OCI-LY1 (cell line): ENCODE measurements around the gene ADGRG1.

Experiments
- H2AFZ ChIP-seq: fragments of 200-600 bp; sonication (generic), shearing (Covaris generic); 2 replicates; pipeline ENCODE4 v1.6.0; 2014; ENCODE audit warnings: antibody characterized with exemption, mild to moderate bottlenecking, low read length
- H3F3A ChIP-seq: fragments of 200-600 bp; sonication (generic), shearing (Covaris generic); 2 replicates; pipeline ENCODE4 v1.6.0; 2014; ENCODE audit warnings: mild to moderate bottlenecking, antibody characterized with exemption, low read length, moderate library complexity; ENCODE audit not compliant: insufficient read depth
- H3K27ac ChIP-seq: fragments of 200-600 bp; sonication (generic); 2 replicates; pipeline ENCODE4 v1.5.1; 2014; ENCODE audit warnings: low read length, mixed run types, mild to moderate bottlenecking, low read depth; ENCODE audit not compliant: poor library complexity, severe bottlenecking
- H3K27me3 ChIP-seq: fragments of 200-600 bp; sonication (generic); 2 replicates; pipeline ENCODE4 v1.6.0; 2014; ENCODE audit warnings: antibody characterized with exemption, mild to moderate bottlenecking, low read length, moderate library complexity; ENCODE audit not compliant: insufficient read depth
- H3K36me3 ChIP-seq: fragments of 200-600 bp; sonication (generic); 2 replicates; pipeline ENCODE4 v1.6.1; 2014; ENCODE audit warnings: mild to moderate bottlenecking, antibody characterized with exemption, low read length, moderate library complexity, mixed read lengths; ENCODE audit not compliant: insufficient read depth
- H3K4me1 ChIP-seq: fragments of 200-600 bp; sonication (generic); 2 replicates; pipeline ENCODE4 v1.5.1; 2014; ENCODE audit warnings: mild to moderate bottlenecking, low read length, moderate library complexity; ENCODE audit not compliant: insufficient read depth, severe bottlenecking
- H3K4me2 ChIP-seq: fragments of 200-600 bp; sonication (generic), shearing (Covaris generic); 2 replicates; pipeline ENCODE4 v1.6.1; 2014; ENCODE audit warnings: low read length
- H3K4me3 ChIP-seq: fragments of 200-600 bp; sonication (generic); 2 replicates; pipeline ENCODE4 v1.5.1; 2014; ENCODE audit warnings: low read length, low read depth, mild to moderate bottlenecking, mixed read lengths; ENCODE audit not compliant: poor library complexity, severe bottlenecking
- H3K79me2 ChIP-seq: fragments of 200-600 bp; shearing (Covaris generic); 2 replicates; pipeline ENCODE4 v1.6.1; 2016; ENCODE audit warnings: mixed run types, low read length, mixed read lengths; ENCODE audit not compliant: insufficient read depth
- H3K9ac ChIP-seq: fragments of 200-600 bp; sonication (generic), shearing (Covaris generic); 2 replicates; pipeline ENCODE4 v1.6.1; 2014; ENCODE audit warnings: mild to moderate bottlenecking, low read length, mixed read lengths
- H3K9me2 ChIP-seq: fragments of 200-600 bp; sonication (generic), shearing (Covaris generic); 2 replicates; pipeline ENCODE4 v1.6.1; 2014; ENCODE audit warnings: low read depth, mild to moderate bottlenecking, low read length, mixed read lengths
- H3K9me3 ChIP-seq: fragments of 200-600 bp; shearing (Covaris generic); 2 replicates; pipeline ENCODE4 v1.6.1; 2014; ENCODE audit warnings: low read length, mixed read lengths
- H4K20me1 ChIP-seq: fragments of 200-600 bp; sonication (generic), shearing (Covaris generic); 2 replicates; pipeline ENCODE4 v1.6.0; 2016; ENCODE audit warnings: mild to moderate bottlenecking, low read length; ENCODE audit not compliant: insufficient read depth
- EZH2 ChIP-seq: fragments of 200-600 bp; sonication (generic), shearing (Covaris generic); IDR thresholded peaks from 2 replicates; pipeline ENCODE4 v1.8.0; 2017; ENCODE audit warnings: borderline replicate concordance, mixed run types, mild to moderate bottlenecking, antibody characterized with exemption, low read length, moderate library complexity, mixed read lengths
- TF ChIP-seq, protein P1 (sequence below): fragments of 200-600 bp; sonication (generic), shearing (Covaris generic); IDR thresholded peaks from 2 replicates; pipeline ENCODE4 v1.5.1; 2017; ENCODE audit warnings: mild to moderate bottlenecking, antibody characterized with exemption, low read length, moderate library complexity, mixed read lengths

Gene ADGRG1

DNA sequence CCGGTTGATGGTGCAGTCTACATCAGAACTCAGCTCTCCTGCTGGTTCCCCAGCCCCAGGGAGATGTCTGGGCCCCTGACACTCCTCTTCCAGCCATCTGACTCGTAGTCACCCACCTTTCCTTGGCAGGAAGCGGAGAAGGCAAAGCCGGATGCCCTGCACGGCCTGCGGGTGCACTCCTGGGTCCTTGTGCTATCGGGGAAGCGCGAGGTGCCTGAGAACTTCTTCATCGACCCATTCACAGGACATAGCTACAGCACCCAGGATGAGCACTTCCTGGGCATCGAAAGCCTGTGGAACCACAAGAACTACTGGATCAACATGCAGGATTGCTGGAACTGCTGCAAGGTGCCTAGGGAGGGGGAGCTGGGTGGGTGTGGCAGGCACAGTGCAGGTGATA lies 78.9 kb downstream of the ADGRG1 start:
- no peak overlapping the region for H3K4me2 ChIP-seq

DNA sequence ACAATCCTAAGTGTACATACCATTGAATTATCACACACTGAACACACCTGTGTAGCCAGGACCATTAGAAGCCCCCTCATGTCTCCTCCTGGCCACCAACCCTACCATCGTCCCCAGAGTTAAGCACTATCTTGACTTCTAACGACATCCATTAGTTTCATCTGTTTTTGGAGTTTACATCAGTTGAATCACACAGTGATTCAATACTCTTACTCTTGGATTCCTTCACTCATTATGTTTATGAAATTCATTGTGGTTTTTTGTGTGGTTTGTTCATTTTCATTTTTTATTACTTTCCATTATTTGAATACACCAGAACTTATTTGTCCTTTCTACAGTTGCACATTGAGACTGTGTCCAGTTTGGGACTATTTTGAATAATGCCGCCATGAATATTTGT lies 79.7 kb downstream of the ADGRG1 start:
- Histone ChIP-seq H3K4me1 (no peaks in the 10 kb centered on the region), H2AFZ (no peak overlapping the region), H3K9me2 (no peaks in the 10 kb centered on the region), H3K27ac (no peak overlapping the region), H3K9me3 (no peaks in the 10 kb centered on the region), H3K9ac (no peak overlapping the region), H3F3A (no peaks in the 10 kb centered on the region), H3K36me3 (no peaks in the 10 kb centered on the region), H4K20me1 (no peaks in the 10 kb centered on the region), H3K4me3 (no peak overlapping the region), H3K79me2 (no peaks in the 10 kb centered on the region), H3K4me2 (no peak overlapping the region), H3K27me3 (no peaks in the 10 kb centered on the region)
- TF ChIP-seq, protein P1, sequence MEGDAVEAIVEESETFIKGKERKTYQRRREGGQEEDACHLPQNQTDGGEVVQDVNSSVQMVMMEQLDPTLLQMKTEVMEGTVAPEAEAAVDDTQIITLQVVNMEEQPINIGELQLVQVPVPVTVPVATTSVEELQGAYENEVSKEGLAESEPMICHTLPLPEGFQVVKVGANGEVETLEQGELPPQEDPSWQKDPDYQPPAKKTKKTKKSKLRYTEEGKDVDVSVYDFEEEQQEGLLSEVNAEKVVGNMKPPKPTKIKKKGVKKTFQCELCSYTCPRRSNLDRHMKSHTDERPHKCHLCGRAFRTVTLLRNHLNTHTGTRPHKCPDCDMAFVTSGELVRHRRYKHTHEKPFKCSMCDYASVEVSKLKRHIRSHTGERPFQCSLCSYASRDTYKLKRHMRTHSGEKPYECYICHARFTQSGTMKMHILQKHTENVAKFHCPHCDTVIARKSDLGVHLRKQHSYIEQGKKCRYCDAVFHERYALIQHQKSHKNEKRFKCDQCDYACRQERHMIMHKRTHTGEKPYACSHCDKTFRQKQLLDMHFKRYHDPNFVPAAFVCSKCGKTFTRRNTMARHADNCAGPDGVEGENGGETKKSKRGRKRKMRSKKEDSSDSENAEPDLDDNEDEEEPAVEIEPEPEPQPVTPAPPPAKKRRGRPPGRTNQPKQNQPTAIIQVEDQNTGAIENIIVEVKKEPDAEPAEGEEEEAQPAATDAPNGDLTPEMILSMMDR = no peak
- TF ChIP-seq EZH2 = no peak

More for the DNA sequence above, 78.9 kb downstream of the ADGRG1 start:
- H3K36me3 ChIP-seq = no peaks in the 10 kb centered on the region
- H3K9me3 ChIP-seq = no peaks in the 10 kb centered on the region
- H3K9me2 ChIP-seq = no peaks in the 10 kb centered on the region
- H2AFZ ChIP-seq = no peak overlapping the region
- no peaks in the 10 kb centered on the region for H3K79me2 ChIP-seq
- H3K4me3 ChIP-seq = no peak overlapping the region
- no peaks in the 10 kb centered on the region for H3K27me3 ChIP-seq
- H3K27ac ChIP-seq = no peak overlapping the region
- TF ChIP-seq, protein P1 = no peak
- TF ChIP-seq EZH2 = no peak
- no peaks in the 10 kb centered on the region for H4K20me1 ChIP-seq
- no peaks in the 10 kb centered on the region for H3K4me1 ChIP-seq
- H3F3A ChIP-seq = no peaks in the 10 kb centered on the region
- H3K9ac ChIP-seq = no peak overlapping the region

DNA sequence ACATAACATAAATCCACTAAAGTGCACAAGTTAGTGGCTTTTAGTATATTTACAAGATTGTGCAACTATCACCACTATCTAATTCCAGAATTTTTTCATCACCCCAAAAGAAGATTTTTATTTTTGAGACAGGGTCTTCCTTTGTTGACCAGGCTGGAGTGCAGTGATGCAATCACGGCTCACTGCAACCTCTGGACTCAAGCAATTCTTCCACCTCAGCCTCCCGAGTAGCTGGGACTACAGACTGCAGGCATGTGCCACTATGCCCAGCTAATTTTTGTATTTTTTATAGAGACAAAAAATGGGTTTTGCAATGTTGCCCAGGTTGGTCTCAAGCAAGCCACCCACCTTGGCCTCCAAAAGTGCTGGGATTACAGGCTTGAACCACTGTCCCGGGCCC lies 81.2 kb downstream of the ADGRG1 start:
- H3K4me2 ChIP-seq = no peak overlapping the region
- H3K79me2 ChIP-seq = no peaks in the 10 kb centered on the region

More for the DNA sequence above, 81.2 kb downstream of the ADGRG1 start:
- no peak overlapping the region for H3K27ac ChIP-seq
- no peak overlapping the region for H3K9ac ChIP-seq
- H3K36me3 ChIP-seq = no peaks in the 10 kb centered on the region
- TF ChIP-seq, protein P1 = no peak
- TF ChIP-seq EZH2 = no peak
- no peak overlapping the region for H2AFZ ChIP-seq
- H3K9me3 ChIP-seq = no peaks in the 10 kb centered on the region
- no peaks in the 10 kb centered on the region for H4K20me1 ChIP-seq
- H3K9me2 ChIP-seq = no peaks in the 10 kb centered on the region
- H3K4me1 ChIP-seq = no peaks in the 10 kb centered on the region
- H3F3A ChIP-seq = no peaks in the 10 kb centered on the region
- no peaks in the 10 kb centered on the region for H3K27me3 ChIP-seq
- no peak overlapping the region for H3K4me3 ChIP-seq
